Caco-2 (cell line): Measurements from ENCODE around the gene NALCN. TPM values are rescaled to one million over a fixed set of nuclear protein-coding genes. Genes with fewer than 3 reads are reported as not detected.

ENCODE experiments used
- BruUV-seq: library from RNA; stranded (reverse); fragments of 400-500 nt; replicated peaks from 2 replicates; lab custom pipeline; 2021; lab: Mats Ljungman, UMichigan
- CTCF ChIA-PET: fragments of 300-600 bp; sonication (Branson Sonifier 250); formaldehyde crosslinking; loops from one replicate; lab custom pipeline; 2022; ENCODE audit warnings: antibody characterized with exemption; lab: Charles Lee
- POLR2A ChIA-PET: fragments of 300-600 bp; sonication (Branson Sonifier 250); formaldehyde crosslinking; loops from one replicate; lab custom pipeline; 2022; ENCODE audit warnings: antibody characterized with exemption; lab: Charles Lee
- DNase-seq, 2 experiments: peaks; one replicate each; pipeline versions ENCODE4 v3.0.0 to v3.0.0-alpha.2; 2020 to 2022
- H3K27me3 ChIP-seq: replicated peaks from 2 replicates; pipeline ENCODE4 v1.6.0; 2011; ENCODE audit warnings: low read length; ENCODE audit not compliant: control insufficient read depth, insufficient read depth
- H3K36me3 ChIP-seq: 2 replicates; pipeline ENCODE4 v1.5.1; 2011; ENCODE audit warnings: low read length; ENCODE audit not compliant: control insufficient read depth, insufficient read depth
- H3K4me1 ChIP-seq: fragments of 250-450 bp; sonication (Bioruptor Pico); 2 replicates; pipeline ENCODE4 v1.5.1; 2020; ENCODE audit warnings: mild to moderate bottlenecking
- H3K4me3 ChIP-seq: 2 replicates; pipeline ENCODE4 v1.5.1; 2011; ENCODE audit warnings: low read depth, mild to moderate bottlenecking, control low read depth, low read length
- H3K9me3 ChIP-seq: fragments of 250-450 bp; sonication (Bioruptor Pico); 2 replicates; pipeline ENCODE4 v1.5.1; 2020; ENCODE audit warnings: mild to moderate bottlenecking, moderate library complexity
- H3K27ac Mint-ChIP-seq: one replicate; pipeline ENCODE4 v1.8.0; 2022; ENCODE audit warnings: mixed read lengths; ENCODE audit not compliant: unreplicated experiment
- H3K27me3 Mint-ChIP-seq: one replicate; pipeline ENCODE4 v1.8.0; 2022; ENCODE audit warnings: mixed read lengths; ENCODE audit not compliant: insufficient read depth, unreplicated experiment
- H3K36me3 Mint-ChIP-seq: one replicate; pipeline ENCODE4 v1.8.0; 2022; ENCODE audit warnings: mild to moderate bottlenecking, mixed read lengths; ENCODE audit not compliant: insufficient read depth, unreplicated experiment
- H3K4me1 Mint-ChIP-seq: one replicate; pipeline ENCODE4 v1.8.0; 2022; ENCODE audit warnings: low read depth, mixed read lengths; ENCODE audit not compliant: unreplicated experiment
- H3K4me3 Mint-ChIP-seq: one replicate; pipeline ENCODE4 v1.8.0; 2022; ENCODE audit warnings: mild to moderate bottlenecking, moderate library complexity, mixed read lengths; ENCODE audit not compliant: unreplicated experiment
- H3K9me3 Mint-ChIP-seq: one replicate; pipeline ENCODE4 v1.8.0; 2022; ENCODE audit warnings: mixed read lengths; ENCODE audit not compliant: unreplicated experiment
- intact Hi-C: fragments of 100-400 bp; cut with micrococcal nuclease; formaldehyde crosslinking; loops from one replicate; pipeline ENCODE4 v1.10.0; 2022; ENCODE audit not compliant: unreplicated experiment
- total RNA-seq: library from RNA; stranded (reverse); gene quantifications from 2 replicates; pipeline ENCODE4 v1.2.3, GENCODE V29; 2022
- TF ChIP-seq, protein P1 (sequence below), 2 experiments: fragments of 200-600 bp in 1 of 2; IDR thresholded peaks; 1 replicate in 1 of 2; 2 replicates in 1 of 2; pipeline versions ENCODE4 v1.5.1 to v1.8.0; 2011 to 2022; ENCODE audit warnings: antibody characterized with exemption in 1 of 2, control low read depth in 1 of 2, inconsistent platforms in 1 of 2, low read depth in 1 of 2, low read length in 1 of 2, mild to moderate bottlenecking in 1 of 2, moderate library complexity in 1 of 2; ENCODE audit not compliant: insufficient read depth in 1 of 2, severe bottlenecking in 1 of 2, unreplicated experiment in 1 of 2

Gene NALCN
- total RNA-seq, 1 experiment from 2014 or later = not detected

DNA sequence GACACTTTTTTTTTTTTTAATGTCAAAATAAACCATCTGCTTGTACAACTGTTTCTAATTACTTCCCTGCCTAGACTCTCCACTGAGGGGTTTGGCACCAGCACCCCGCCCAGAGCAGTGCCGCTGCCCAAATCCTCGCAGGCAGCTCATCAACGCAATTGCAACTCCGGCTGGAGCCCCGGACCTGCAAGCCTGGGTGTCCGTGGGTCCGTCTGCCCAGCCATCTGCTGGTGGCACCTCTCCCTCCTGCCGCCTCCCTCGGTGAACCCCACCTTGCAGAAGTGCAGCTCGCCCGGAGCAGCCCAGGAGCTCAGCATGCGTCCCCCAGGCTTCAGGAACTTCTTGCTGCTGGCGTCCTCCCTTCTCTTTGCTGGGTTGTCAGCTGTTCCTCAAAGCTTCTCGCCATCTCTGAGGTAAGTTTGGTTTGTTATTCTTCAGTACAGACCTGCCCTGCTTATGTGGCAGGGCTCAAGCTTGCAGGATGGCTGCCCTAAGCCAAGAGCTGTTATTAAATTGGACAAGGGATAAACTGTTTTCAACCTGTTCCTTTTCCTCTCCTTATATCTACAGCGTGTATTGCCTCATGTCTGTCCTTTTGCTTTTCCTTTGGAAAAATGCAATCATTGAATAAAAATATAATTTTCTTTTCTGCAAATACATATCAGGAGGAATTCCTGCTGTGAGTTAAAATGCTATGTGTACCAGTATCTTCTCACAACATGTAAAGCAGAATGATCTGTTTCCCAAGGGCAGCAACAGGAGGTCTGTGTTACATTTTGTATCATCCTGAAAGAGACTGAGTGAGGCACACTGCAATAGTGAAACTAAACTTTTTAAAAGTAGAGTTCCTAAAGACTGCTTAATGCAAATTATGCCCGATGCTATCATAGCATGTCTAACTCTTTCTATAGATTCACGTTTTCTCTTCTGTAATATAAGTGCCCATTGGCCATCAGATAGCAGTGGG is 36.5 kb upstream of the NALCN start, which contains the start of gene ITGBL1:
Gene ITGBL1, plus strand, starts transcription at position 157 of the 967 bp plus-strand sequence. Its CDS starts 159 bp downstream, at position 316.
- no peaks in the 10 kb centered on the region for H3K36me3 Mint-ChIP-seq
- Histone ChIP-seq H3K9me3 (no peaks in the 10 kb centered on the region), H3K27me3 (no peaks in the 10 kb centered on the region; the same call in 1 of the 2 replicates), H3K4me3 (no peak within 1 kb of the TSS), H3K36me3 (no peaks in the 10 kb centered on the region), H3K4me1 (no peaks in the 10 kb centered on the region; the same call in 1 of the 2 replicates)
- H3K4me1 Mint-ChIP-seq = no peaks in the 10 kb centered on the region
- intact Hi-C loops = no loop called here
- no peak within 1 kb of the TSS for H3K4me3 Mint-ChIP-seq
- no peaks in the 10 kb centered on the region for H3K9me3 Mint-ChIP-seq
- H3K27me3 Mint-ChIP-seq = peaks cover under 1% of the 10 kb centered on the region
- TF ChIP-seq, protein P1, sequence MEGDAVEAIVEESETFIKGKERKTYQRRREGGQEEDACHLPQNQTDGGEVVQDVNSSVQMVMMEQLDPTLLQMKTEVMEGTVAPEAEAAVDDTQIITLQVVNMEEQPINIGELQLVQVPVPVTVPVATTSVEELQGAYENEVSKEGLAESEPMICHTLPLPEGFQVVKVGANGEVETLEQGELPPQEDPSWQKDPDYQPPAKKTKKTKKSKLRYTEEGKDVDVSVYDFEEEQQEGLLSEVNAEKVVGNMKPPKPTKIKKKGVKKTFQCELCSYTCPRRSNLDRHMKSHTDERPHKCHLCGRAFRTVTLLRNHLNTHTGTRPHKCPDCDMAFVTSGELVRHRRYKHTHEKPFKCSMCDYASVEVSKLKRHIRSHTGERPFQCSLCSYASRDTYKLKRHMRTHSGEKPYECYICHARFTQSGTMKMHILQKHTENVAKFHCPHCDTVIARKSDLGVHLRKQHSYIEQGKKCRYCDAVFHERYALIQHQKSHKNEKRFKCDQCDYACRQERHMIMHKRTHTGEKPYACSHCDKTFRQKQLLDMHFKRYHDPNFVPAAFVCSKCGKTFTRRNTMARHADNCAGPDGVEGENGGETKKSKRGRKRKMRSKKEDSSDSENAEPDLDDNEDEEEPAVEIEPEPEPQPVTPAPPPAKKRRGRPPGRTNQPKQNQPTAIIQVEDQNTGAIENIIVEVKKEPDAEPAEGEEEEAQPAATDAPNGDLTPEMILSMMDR (IDR thresholded peaks at IDR 0.05; ENCODE audit: insufficient read depth in 1 of 2, low read depth in 1 of 2, low read length in 1 of 2, severe bottlenecking in 1 of 2, unreplicated experiment in 1 of 2) = no peak
- no peak for DNase-seq
- ChIA-PET CTCF (no interaction called here), POLR2A (no interaction called here)
- BruUV-seq = no TSS peak
- H3K27ac Mint-ChIP-seq = no peak within 1 kb of the TSS

DNA sequence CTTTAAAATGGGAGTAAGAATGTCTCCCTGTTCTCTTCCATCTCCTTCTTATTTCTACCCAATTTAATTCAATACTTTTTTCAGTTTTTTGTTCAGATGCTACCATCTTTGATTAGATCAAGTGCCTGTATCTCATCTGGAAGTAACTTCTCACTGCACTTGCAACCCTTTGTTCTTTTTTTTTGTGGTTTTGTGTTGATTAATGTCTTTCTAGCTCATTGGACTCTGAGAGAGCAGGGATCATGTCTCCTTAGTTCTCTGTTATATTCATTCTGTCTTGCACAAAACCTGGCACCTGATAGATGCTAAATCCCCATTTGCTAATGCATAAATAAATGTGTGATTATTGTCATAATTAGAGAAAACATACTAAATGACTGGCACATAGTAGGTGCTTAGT is 35.3 kb upstream of the NALCN start:
- H3K4me3 ChIP-seq = no peak overlapping the region
- POLR2A ChIA-PET = no interaction called here
- H3K36me3 Mint-ChIP-seq = no peaks in the 10 kb centered on the region
- no peaks in the 10 kb centered on the region; the same call in 1 of the 2 replicates for H3K4me1 ChIP-seq
- H3K4me1 Mint-ChIP-seq = no peaks in the 10 kb centered on the region
- no peaks in the 10 kb centered on the region; the same call in 1 of the 2 replicates for H3K27me3 ChIP-seq
- H3K9me3 ChIP-seq = no peaks in the 10 kb centered on the region; the same call in 1 of the 2 replicates
- intact Hi-C loops = no loop called here
- no peak for DNase-seq
- no peaks in the 10 kb centered on the region for H3K27me3 Mint-ChIP-seq
- no peaks in the 10 kb centered on the region for H3K36me3 ChIP-seq
- CTCF ChIA-PET = no interaction called here
- H3K4me3 Mint-ChIP-seq = no peak overlapping the region
- H3K27ac Mint-ChIP-seq = no peak overlapping the region
- no TSS peak for BruUV-seq
- H3K9me3 Mint-ChIP-seq = no peaks in the 10 kb centered on the region
- TF ChIP-seq, protein P1 (IDR thresholded peaks at IDR 0.05; ENCODE audit: insufficient read depth in 1 of 2, low read depth in 1 of 2, low read length in 1 of 2, severe bottlenecking in 1 of 2, unreplicated experiment in 1 of 2) = no peak

DNA sequence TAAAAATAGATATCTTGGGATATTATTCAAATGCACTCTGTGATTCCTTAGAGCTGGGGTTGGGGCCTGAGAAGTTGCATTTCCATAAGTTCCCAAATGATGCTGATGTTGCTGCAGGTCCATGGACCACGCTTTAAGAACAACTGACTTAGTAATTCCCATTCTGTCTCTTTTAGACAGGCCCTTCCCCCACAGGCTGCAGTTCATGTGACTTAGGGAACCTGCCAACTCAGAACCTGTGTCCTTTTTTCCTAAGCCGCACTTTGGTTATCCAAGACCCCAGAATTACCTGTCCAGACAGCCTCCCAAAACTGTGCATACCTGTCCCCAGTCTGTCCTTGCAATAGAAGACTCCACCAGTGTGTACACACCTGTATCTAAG is 34.4 kb upstream of the NALCN start:
- Histone ChIP-seq H3K4me3 (no peak overlapping the region), H3K27me3 (no peaks in the 10 kb centered on the region; the same call in 1 of the 2 replicates), H3K36me3 (no peaks in the 10 kb centered on the region), H3K9me3 (no peaks in the 10 kb centered on the region; the same call in 1 of the 2 replicates), H3K4me1 (no peaks in the 10 kb centered on the region; the same call in 1 of the 2 replicates)
- TF ChIP-seq, protein P1 (IDR thresholded peaks at IDR 0.05; ENCODE audit: insufficient read depth in 1 of 2, low read depth in 1 of 2, low read length in 1 of 2, severe bottlenecking in 1 of 2, unreplicated experiment in 1 of 2) = no peak
- CTCF ChIA-PET = no interaction called here
- BruUV-seq = no TSS peak
- no peaks in the 10 kb centered on the region for H3K36me3 Mint-ChIP-seq
- DNase-seq = no peak
- H3K27ac Mint-ChIP-seq = no peak overlapping the region
- no peaks in the 10 kb centered on the region for H3K27me3 Mint-ChIP-seq
- intact Hi-C loops = no loop called here
- H3K4me1 Mint-ChIP-seq = no peaks in the 10 kb centered on the region
- H3K4me3 Mint-ChIP-seq = no peak overlapping the region
- POLR2A ChIA-PET = no interaction called here
- no peaks in the 10 kb centered on the region for H3K9me3 Mint-ChIP-seq
